AG08395 (cell line): Measurements from ENCODE around the gene C19orf25.
"Not testable (repeated sequence)": the region's sequence is repeated elsewhere in the genome, so short reads cannot be mapped to it uniquely, and the experiment has no call there.

Experiments
- DNase-seq: peaks from one replicate; pipeline ENCODE4 v3.0.0; 2012; ENCODE audit warnings: mixed read lengths, low spot score

The C19orf25 gene

GRCh38 chr19:1512671-1513498, 33.9 kb upstream of the C19orf25 start, which contains the start of gene ADAMTSL5:
ADAMTSL5 (minus strand) TSS chr19:1513019; CDS start chr19:1510943, 2,076 bp downstream.
- DNase-seq, result peak; percentile 82

GRCh38 chr19:1511318-1512317, 32.6 kb upstream of the C19orf25 start:
- no peak for DNase-seq

- DNase-seq, result no peak
Measured at GRCh38 chr19:1510807-1511206, 31.8 kb upstream of the C19orf25 start.

- no peak for DNase-seq
Measured at GRCh38 chr19:1510442-1510806, 31.4 kb upstream of the C19orf25 start.

GRCh38 chr19:1509602-1510441, 30.8 kb upstream of the C19orf25 start:
- DNase-seq, result no peak

- DNase-seq, result no peak
Measured at GRCh38 chr19:1508507-1508856, 29.5 kb upstream of the C19orf25 start.

- DNase-seq, result peak; percentile 100
Measured at GRCh38 chr19:1507763-1508506, 28.9 kb upstream of the C19orf25 start.

GRCh38 chr19:1507192-1507660, 28.2 kb upstream of the C19orf25 start:
- DNase-seq, result no peak

- DNase-seq, result no peak
Measured at GRCh38 chr19:1505991-1506881, 27.2 kb upstream of the C19orf25 start.

GRCh38 chr19:1505012-1505411, 26.0 kb upstream of the C19orf25 start:
- no peak for DNase-seq

GRCh38 chr19:1503925-1504773, 25.1 kb upstream of the C19orf25 start:
- no peak for DNase-seq

GRCh38 chr19:1503089-1503924, 24.3 kb upstream of the C19orf25 start:
- peak; percentile 29 for DNase-seq

- no peak for DNase-seq
Measured at GRCh38 chr19:1502433-1503088, 23.5 kb upstream of the C19orf25 start.

GRCh38 chr19:1501200-1501595, 22.2 kb upstream of the C19orf25 start:
- no peak for DNase-seq

- DNase-seq, result not testable (repeated sequence)
Measured at GRCh38 chr19:1499231-1499630, 20.2 kb upstream of the C19orf25 start.

GRCh38 chr19:1497578-1498235, 18.7 kb upstream of the C19orf25 start:
- no peak for DNase-seq
